ENCODE results near the gene NKIRAS1.

Gene NKIRAS1

GRCh38 chr3:23916886-23917678, at the start of gene NKIRAS1, which contains the start of gene RPL15:
Gene NKIRAS1, minus strand, starts transcription at chr3:23916990. Its CDS starts 6,086 bp downstream, at chr3:23910904.
Gene RPL15, plus strand, starts transcription at chr3:23917132. Its CDS starts 728 bp downstream, at chr3:23917860.
- DNase-seq (ENCODE audit: low read depth): peak; percentile 94

DNA sequence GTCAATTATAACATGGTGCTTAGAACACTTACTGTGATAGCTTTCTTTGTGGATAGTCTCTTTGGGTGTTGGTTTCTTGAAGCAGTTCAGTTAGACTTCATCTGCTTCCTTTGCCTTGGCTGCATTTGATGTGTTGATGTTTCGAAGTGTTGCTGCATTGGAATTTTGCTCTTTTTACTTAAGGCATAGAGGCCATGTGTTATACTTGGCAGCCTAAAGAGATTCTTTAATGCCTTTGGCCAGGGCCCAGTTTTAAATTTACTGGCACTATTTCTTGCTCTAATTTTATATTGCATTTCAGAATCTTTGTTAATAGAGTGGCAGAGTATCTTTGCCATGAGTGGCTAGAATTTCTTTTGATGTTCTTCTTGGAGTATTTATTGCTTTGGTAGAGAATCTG, 49.5 kb upstream of the NKIRAS1 start:
- DNase-seq (ENCODE audit: low read depth): no peak

DNA sequence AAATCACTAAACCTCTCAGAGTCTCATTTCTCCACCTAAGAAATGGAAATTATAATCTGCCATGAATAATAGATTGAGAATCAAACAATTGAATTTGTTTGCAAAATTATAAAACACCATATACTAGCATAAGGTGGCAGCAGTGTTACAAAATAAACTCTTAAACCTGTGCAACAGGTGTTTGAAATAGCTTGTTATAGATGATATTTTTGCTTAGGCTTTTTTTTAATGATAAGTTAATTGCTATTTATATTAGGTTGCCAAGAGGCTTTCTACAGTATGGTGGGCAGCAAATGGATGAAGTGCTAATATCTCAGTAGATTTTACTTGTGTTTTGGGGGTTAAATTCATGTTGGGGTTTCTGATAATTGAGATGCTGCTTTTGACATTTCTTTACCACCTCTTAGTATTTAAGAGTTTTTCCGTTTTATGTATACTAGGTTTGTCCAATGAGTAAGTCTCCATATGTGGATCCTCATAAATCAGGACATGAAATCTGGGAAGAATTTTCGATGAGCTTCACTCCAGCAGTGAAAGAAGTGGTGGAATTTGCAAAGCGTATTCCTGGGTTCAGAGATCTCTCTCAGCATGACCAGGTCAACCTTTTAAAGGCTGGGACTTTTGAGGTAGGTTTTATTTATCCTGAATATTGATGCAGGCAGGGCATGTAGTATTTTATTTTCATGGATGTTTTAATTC, 47.9 kb upstream of the NKIRAS1 start:
- no peak for DNase-seq (ENCODE audit: low read depth)

DNA sequence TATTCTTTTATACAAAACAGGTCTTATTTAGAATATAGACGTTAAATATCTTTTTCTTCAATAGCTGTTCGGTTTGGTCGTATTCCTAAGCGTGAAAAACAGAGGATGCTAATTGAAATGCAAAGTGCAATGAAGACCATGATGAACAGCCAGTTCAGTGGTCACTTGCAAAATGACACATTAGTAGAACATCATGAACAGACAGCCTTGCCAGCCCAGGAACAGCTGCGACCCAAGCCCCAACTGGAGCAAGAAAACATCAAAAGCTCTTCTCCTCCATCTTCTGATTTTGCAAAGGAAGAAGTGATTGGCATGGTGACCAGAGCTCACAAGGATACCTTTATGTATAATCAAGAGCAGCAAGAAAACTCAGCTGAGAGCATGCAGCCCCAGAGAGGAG, 45.1 kb upstream of the NKIRAS1 start:
- DNase-seq (ENCODE audit: low read depth): no peak

DNA sequence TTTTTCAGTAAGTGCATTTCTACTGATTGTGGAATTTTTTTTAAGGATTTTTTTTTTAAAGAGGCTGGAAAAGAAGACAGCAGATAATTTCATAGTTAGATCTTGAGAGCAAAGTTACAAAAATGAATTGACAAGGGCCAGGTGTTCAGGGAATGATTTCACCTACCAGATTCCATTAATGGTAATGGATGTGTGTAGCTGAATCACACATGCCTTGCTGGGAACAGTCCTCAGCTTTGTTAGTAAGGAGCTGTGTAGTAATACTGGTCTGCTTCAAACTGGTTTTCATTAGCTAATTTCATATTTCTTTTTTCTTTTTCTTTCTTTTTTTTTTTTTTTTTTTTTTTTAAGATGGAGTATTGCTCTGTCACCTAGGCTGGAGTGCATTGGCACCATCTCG, 44.3 kb upstream of the NKIRAS1 start:
- DNase-seq (ENCODE audit: low read depth): no peak

DNA sequence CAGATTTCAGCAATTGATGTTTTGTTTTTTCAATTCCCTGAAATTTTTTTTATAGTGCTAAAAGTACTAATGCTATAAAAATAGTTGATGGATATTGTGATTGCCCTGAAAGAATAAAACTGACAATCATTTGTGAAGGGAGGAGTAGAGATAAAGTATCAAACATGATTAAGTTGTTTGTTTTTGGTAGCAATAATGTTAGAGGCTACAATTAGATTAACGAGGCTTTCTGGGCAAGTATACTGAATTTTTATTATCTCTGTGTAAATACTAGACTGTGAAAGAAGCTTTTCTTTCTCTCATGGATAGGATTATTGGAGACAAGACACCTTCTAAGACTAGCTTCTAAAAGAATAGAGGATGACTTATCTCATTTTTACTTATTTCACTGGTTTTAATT, 43.9 kb upstream of the NKIRAS1 start:
- DNase-seq (ENCODE audit: low read depth): no peak

GRCh38 chr3:23959135-23959900, 42.5 kb upstream of the NKIRAS1 start:
- DNase-seq (ENCODE audit: low read depth): peak; percentile 2

GRCh38 chr3:23956701-23957100, 39.9 kb upstream of the NKIRAS1 start:
- DNase-seq (ENCODE audit: low read depth): no peak

- no peak for DNase-seq (ENCODE audit: low read depth)
Measured at GRCh38 chr3:23954144-23954543, 37.4 kb upstream of the NKIRAS1 start.

- no peak for DNase-seq (ENCODE audit: low read depth)
Measured at GRCh38 chr3:23953523-23953922, 36.7 kb upstream of the NKIRAS1 start.

DNA sequence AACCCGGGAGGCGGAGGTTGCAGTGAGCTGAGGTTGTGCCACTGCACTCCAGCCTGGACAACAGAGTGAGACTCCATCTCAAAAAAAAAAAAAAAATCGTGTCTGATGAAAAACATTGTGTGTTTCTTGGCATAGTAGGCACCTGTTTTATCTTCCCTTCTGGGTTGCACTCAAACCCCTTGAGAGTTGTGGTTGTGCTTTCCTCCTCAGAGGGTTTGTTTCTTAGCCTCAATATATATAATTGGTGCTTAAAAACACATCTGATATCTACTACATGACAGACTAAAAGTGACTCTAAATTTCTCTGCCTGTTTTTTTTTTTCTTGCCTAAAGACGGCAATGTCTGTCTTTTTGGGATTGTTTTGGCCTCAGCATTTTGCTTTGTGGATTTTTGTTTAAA, 35.9 kb upstream of the NKIRAS1 start:
- DNase-seq (ENCODE audit: low read depth): no peak

- DNase-seq (ENCODE audit: low read depth): no peak
Measured at GRCh38 chr3:23950293-23950692, 33.5 kb upstream of the NKIRAS1 start.

DNA sequence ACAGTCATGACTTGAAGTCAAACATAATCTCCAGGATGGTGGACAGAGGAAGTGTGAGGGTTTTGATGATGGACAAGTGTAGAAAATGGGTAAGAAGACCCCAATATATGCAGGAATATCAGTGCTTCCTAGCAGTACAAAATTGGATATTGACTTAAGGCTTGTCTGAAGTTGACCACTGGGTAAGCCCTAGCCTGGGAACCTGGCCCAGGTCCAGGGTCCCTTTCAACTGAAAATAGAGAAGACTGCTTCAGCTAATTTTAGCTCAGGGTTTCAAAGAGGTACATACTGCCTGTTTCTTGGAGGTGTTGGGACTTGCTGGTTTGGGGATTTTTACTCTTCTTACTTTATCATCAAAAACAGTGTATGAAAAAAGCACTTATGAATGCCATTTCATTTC, 33.0 kb upstream of the NKIRAS1 start:
- DNase-seq (ENCODE audit: low read depth): no peak

- no peak for DNase-seq (ENCODE audit: low read depth)
Measured at GRCh38 chr3:23948761-23949160, 32.0 kb upstream of the NKIRAS1 start.

DNA sequence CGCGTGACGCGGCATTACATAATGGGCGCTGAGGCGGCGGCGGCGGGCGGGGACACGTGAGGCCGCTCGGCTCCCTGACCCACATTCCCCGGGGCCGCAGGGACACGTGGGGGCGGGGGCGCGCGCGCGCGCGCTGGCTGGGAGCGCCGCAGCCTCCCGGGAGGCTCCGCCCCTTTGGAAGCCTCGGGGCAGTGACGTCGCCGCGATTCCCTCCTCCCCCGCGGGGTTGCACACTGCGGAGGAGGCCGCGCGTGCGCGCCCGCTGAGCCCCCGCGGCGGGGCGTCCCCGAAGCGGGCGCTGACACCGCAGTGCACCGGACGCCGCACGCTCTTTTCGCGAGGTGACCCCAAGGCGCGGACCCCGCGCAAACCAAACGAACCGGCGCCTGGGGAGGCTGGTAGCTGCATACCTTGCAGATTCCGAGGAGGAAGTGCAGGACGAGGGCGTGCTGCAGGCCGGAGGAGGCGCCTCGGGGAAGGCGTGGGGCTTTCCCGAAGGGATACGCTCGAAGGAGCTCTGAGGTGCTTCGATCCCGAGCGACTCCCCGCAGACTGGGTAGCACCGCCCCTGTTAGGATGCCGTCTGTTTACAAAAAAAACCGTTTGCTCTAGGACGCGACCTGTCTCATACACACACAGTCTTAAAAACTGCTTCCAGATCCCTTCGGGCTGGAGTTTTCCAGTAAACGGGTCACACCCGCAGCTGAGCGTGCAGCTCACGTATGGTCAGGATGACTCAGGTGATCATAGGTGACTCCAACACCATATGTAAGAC, 29.3 kb upstream of the NKIRAS1 start:
- DNase-seq (ENCODE audit: low read depth): peak; percentile 98

- no peak for DNase-seq (ENCODE audit: low read depth)
Measured at GRCh38 chr3:23945663-23945912, 28.8 kb upstream of the NKIRAS1 start.

GRCh38 chr3:23944861-23945662, 28.3 kb upstream of the NKIRAS1 start, which contains the start of gene NR1D2:
Gene NR1D2, plus strand, starts transcription at chr3:23945286. Its CDS starts 293 bp downstream, at chr3:23945579.
- peak; percentile 71 for DNase-seq (ENCODE audit: low read depth)

GRCh38 chr3:23944007-23944783, 27.4 kb upstream of the NKIRAS1 start:
- DNase-seq (ENCODE audit: low read depth): no peak

GRCh38 chr3:23942546-23942945, 25.8 kb upstream of the NKIRAS1 start:
- DNase-seq (ENCODE audit: low read depth): no peak

- no peak for DNase-seq (ENCODE audit: low read depth)
Measured at GRCh38 chr3:23941440-23941839, 24.6 kb upstream of the NKIRAS1 start.

Data from activated T-cell treated with anti-CD3 and anti-CD28 coated beads for 48 hours (primary cell).